ENCODE results near the gene ANKRD13D.
A peak's percentile ranks its signal among the peaks of the same experiment; 100 is the strongest.

The ANKRD13D gene

DNA sequence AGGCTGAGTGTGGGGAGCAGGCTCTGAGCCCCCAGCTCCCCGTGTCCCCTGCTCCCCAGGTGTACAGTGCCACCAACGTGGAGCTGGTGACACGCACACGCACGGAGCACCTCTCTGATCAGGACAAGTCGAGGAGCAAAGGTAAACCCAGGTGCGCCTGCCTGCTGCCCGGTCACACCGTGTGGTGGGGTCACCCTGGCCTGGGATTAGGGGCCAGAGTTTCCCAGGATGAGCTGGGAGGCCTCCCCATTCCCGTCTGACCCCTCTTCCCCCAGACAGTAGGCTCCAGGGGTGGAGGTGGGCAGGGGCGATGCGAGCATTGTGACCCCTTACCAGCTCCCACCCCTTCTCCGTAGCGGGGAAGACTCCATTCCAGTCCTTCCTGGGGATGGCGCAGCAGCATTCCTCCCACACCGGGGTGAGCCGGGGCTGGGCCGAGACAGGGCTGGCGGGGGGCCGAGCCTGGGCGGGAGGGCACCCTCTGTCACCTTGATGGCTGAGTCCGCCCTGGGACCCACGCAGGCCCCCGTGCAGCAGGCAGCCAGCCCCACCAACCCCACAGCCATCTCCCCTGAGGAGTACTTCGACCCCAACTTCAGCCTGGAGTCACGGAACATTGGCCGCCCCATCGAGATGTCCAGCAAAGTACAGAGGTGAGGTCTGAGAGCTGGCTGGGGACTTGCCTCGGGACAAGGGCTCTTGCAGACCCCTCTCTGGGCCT lies 10.5 kb downstream of the ANKRD13D start:
- peaks cover 21% of the 10 kb centered on the region for H3K4me1 Mint-ChIP-seq (ENCODE audit: low read depth)
- H3K27me3 Mint-ChIP-seq: no peaks in the 10 kb centered on the region
- no peak overlapping the region for H3K4me3 Mint-ChIP-seq
- H3K9me3 Mint-ChIP-seq (ENCODE audit: low read depth): no peaks in the 10 kb centered on the region
- H3K36me3 Mint-ChIP-seq: peaks cover 18% of the 10 kb centered on the region
- H3K27ac Mint-ChIP-seq: no peak overlapping the region

DNA sequence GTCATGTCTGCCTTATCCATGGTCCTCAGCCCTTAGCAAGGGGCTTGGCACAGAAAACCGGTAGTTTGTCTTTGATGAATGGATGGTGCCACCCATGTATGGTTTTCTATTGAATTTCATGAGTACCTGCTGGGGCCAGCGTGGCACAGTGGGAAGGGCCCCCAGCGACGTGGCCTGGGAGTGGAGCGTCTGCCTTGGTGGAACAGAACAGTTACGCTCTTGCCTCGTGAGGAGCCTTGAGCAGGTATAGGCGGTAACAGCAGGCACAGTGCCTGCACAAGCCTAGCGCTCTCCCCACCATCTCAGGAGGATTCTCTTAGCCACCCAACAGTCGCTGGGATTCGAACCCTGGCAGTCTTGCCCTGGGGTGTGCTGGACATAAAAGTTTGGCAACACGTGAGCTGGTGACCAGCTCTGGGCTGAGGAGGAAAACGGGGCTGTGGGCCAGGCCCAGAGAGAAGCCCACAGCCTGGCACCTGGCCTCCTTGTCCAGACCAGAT lies 11.2 kb downstream of the ANKRD13D start:
- no peaks in the 10 kb centered on the region for H3K27me3 Mint-ChIP-seq
- H3K9me3 Mint-ChIP-seq (ENCODE audit: low read depth): no peaks in the 10 kb centered on the region
- H3K4me3 Mint-ChIP-seq: no peak overlapping the region
- H3K36me3 Mint-ChIP-seq: peaks cover 18% of the 10 kb centered on the region
- H3K27ac Mint-ChIP-seq: no peak overlapping the region
- peaks cover 22% of the 10 kb centered on the region for H3K4me1 Mint-ChIP-seq (ENCODE audit: low read depth)

DNA sequence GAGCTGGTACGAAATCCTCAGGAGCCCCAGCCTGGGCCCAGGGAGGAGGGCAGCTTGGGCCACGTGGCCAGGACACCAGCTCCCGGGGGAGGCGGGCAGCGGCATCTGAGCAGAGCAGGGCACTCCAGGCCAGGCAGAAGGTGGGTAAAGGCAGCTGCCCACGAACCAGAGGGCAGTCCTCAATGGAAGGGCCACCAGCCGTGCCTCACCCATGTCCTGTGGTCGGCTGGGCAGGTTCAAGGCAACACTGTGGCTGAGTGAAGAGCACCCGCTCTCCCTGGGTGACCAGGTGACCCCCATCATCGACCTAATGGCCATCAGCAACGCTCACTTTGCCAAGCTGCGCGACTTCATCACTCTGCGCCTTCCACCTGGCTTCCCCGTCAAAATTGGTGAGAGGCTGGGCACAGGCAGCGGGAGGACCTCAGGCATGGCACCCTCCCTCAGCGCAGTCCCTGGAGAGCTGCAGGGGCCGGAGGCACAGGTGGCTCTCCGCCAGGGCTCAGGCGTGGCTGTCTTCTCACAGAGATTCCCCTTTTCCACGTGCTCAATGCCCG lies 11.7 kb downstream of the ANKRD13D start:
- no peaks in the 10 kb centered on the region for H3K27me3 Mint-ChIP-seq
- no peak overlapping the region for H3K4me3 Mint-ChIP-seq
- H3K27ac Mint-ChIP-seq: no peak overlapping the region
- peaks cover 15% of the 10 kb centered on the region for H3K36me3 Mint-ChIP-seq
- peaks cover 22% of the 10 kb centered on the region for H3K4me1 Mint-ChIP-seq (ENCODE audit: low read depth)
- H3K9me3 Mint-ChIP-seq (ENCODE audit: low read depth): no peaks in the 10 kb centered on the region

DNA sequence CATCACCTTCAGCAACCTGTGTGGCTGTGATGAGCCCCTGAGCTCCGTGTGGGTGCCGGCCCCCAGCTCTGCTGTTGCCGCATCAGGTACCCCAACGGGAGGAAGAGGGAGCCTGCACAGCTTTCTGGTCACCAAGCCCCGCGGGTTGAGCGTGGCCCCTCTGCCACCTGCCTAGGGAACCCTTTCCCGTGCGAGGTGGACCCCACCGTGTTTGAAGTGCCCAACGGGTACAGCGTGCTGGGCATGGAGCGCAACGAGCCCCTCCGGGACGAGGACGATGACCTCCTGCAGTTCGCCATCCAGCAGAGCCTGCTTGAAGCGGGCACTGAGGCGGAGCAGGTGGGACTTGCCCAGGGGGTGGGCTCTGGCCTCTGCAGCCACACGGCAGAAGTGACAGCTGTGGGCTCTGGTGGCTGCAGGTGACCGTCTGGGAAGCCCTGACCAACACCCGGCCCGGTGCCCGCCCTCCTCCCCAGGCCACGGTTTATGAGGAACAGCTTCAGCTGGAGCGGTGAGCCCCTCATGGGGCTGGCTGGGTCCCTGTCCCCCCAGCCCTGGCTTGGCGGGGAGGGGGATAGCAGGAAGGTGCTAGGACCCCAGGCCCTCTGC lies 12.3 kb downstream of the ANKRD13D start:
- H3K36me3 Mint-ChIP-seq: peaks cover 10% of the 10 kb centered on the region

DNA sequence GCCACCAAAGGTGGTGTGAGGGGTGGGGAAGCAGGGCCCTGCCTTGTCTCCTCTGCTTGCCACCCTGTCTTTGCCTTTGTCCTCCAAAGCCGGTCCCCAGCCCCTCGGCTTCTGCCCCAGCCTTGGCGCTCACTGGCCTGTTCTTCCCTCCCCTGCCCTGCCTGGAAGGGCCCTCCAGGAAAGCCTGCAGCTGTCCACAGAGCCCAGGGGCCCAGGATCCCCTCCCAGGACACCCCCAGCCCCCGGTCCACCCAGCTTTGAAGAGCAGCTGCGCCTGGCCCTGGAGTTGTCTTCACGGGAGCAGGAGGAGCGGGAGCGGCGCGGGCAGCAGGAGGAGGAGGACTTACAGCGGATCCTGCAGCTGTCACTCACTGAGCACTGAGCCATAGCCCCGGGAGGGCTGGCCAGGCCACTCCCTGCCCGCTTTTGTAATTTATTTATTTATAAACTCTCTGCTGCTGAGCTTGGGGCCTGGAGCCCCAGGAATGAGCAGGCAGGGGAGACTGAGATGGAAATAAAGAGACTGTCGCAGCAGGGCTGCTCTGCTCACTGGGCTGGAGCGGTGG lies 12.9 kb downstream of the ANKRD13D start:
- H3K27me3 Mint-ChIP-seq: no peaks in the 10 kb centered on the region
- H3K9me3 Mint-ChIP-seq (ENCODE audit: low read depth): no peaks in the 10 kb centered on the region
- H3K4me3 Mint-ChIP-seq: peak overlapping the region; percentile 38
- H3K36me3 Mint-ChIP-seq: peaks cover 5% of the 10 kb centered on the region
- H3K4me1 Mint-ChIP-seq (ENCODE audit: low read depth): peaks cover 15% of the 10 kb centered on the region
- H3K27ac Mint-ChIP-seq: peak overlapping the region; percentile 34

More for the DNA sequence above, 12.3 kb downstream of the ANKRD13D start:
- Mint-ChIP-seq H3K4me3 (no peak overlapping the region), H3K9me3 (ENCODE audit: low read depth) (no peaks in the 10 kb centered on the region), H3K4me1 (ENCODE audit: low read depth) (peaks cover 17% of the 10 kb centered on the region), H3K27ac (no peak overlapping the region), H3K27me3 (no peaks in the 10 kb centered on the region)

DNA sequence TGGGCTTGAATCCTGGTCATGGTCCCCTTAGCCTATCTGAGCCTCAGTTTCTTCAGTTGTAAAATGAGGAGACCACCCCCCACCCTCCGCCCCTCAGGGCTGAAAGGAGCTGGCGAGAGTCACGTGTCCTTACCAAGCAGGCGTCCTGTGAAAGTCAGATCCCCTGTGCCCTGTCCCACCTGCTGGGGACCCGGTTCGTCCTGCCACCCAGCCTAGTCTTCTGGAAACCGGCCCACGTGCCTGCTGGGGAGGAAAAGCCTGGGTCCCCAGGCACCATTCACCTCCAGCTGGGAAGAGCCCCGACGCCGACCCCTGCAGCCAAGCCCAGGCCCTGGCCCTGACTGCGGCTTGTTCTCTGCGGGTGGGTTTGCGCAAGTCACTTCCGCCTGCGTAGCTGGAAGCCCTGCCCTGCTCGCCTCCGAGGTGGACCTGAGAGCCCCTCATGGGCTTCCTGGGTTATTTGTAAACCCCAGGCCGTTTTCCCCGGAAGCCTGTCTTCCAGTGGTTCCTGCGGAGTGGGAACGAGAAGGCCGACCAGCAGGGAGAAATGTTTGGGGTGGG lies 13.5 kb downstream of the ANKRD13D start:
- Mint-ChIP-seq H3K27ac (peak overlapping the region; percentile 34), H3K9me3 (ENCODE audit: low read depth) (no peaks in the 10 kb centered on the region), H3K4me1 (ENCODE audit: low read depth) (peaks cover 15% of the 10 kb centered on the region), H3K36me3 (peaks cover 4% of the 10 kb centered on the region), H3K4me3 (peak overlapping the region; percentile 38), H3K27me3 (no peaks in the 10 kb centered on the region)

DNA sequence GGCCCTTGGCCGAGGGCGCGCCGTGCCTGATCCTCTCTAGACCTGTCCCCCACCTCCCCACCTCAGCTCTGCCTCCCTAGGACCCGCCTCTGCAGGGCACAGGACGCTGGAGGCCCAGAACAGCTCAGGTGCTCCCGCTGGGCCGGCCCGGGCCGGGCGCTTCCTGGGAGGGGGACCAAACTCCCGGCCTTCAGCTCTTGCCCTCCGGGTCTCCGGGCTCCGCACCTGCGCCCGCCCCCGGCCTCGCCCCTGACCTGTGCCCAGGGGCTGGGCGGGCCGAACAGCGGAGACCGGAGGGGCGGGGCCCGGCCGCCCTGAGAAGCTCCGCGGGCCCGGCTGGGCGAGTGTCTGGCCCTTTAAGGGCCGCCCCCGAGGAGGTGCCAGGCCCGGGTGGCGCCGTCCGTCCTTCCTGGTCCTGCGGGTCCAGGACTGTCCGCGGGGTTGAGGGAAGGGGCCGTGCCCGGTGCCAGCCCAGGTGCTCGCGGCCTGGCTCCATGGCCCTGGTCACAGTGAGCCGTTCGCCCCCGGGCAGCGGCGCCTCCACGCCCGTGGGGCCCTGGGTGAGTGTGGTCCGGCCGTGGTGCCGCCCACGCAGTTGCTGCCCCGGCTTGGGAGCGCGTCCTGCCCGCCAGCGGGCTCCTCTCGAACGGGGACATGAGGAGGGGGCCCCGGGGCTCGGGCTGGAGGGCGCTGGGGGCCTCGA lies 14.2 kb downstream of the ANKRD13D start, which contains the start of gene SSH3:
Gene SSH3, plus strand, starts transcription at position 399 of the 703 bp plus-strand sequence. Its CDS starts 96 bp downstream, at position 495.
- H3K27me3 Mint-ChIP-seq: no peaks in the 10 kb centered on the region
- peaks cover 4% of the 10 kb centered on the region for H3K36me3 Mint-ChIP-seq
- H3K4me1 Mint-ChIP-seq (ENCODE audit: low read depth): peaks cover 13% of the 10 kb centered on the region
- peak within 1 kb of the TSS; percentile 34 for H3K27ac Mint-ChIP-seq
- peak within 1 kb of the TSS; percentile 38 for H3K4me3 Mint-ChIP-seq
- H3K9me3 Mint-ChIP-seq (ENCODE audit: low read depth): no peaks in the 10 kb centered on the region

DNA sequence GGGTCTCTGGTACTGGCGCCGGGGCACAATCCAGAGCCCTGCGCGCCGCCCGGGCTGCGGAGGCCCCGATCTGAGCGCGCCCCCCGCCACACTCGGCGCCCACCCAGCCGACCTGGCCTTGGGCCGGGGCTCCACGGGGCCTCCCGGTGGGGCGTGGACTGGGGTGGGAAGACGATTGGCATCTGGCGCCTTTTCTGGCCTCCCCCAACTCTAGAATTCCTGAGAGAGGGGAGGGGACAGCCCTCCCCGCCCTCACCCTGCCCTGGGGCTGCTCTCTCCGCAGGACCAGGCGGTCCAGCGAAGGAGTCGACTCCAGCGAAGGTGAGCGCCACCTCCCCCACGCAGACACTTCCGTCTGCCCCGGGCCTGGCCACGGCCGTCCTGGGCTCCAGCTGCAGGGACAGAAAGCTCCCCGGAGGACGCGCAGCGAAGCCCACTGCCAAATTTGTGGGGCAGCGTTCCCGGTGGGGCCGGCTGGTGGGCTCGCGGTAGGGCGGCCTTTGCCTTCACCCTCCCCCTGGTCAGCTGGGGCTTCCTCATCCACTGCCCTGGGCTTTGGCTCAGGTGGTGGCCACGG lies 14.8 kb downstream of the ANKRD13D start:
- H3K9me3 Mint-ChIP-seq (ENCODE audit: low read depth): no peaks in the 10 kb centered on the region

DNA sequence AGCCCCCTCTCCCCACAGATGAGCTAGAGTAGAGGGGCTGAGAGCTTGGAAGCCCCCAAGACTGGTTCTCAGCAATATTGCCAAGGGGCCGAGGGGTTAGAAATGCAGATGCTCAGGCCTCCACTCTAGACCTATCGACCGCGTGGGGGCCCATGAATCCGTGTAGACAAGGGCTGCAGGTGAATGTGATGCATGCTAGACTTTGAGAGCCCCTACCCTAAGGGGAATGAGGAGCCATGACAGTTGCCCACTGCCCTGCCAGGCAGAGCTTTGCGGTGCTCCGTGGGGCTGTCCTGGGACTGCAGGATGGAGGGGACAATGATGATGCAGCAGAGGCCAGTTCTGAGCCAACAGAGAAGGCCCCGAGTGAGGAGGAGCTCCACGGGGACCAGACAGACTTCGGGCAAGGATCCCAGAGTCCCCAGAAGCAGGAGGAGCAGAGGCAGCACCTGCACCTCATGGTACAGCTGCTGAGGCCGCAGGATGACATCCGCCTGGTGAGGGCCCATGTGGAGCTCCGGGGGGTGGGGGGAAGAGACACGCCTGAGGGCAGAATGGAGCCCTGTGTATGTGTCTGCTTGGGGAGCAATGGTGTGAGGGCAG lies 15.5 kb downstream of the ANKRD13D start:
- Mint-ChIP-seq H3K27ac (no peak overlapping the region), H3K4me3 (no peak overlapping the region), H3K4me1 (ENCODE audit: low read depth) (peaks cover 9% of the 10 kb centered on the region), H3K27me3 (no peaks in the 10 kb centered on the region), H3K9me3 (ENCODE audit: low read depth) (no peaks in the 10 kb centered on the region), H3K36me3 (no peaks in the 10 kb centered on the region)

More for the DNA sequence above, 14.8 kb downstream of the ANKRD13D start:
- Mint-ChIP-seq H3K4me1 (ENCODE audit: low read depth) (peaks cover 9% of the 10 kb centered on the region), H3K4me3 (no peak overlapping the region), H3K36me3 (no peaks in the 10 kb centered on the region), H3K27me3 (no peaks in the 10 kb centered on the region), H3K27ac (no peak overlapping the region)

DNA sequence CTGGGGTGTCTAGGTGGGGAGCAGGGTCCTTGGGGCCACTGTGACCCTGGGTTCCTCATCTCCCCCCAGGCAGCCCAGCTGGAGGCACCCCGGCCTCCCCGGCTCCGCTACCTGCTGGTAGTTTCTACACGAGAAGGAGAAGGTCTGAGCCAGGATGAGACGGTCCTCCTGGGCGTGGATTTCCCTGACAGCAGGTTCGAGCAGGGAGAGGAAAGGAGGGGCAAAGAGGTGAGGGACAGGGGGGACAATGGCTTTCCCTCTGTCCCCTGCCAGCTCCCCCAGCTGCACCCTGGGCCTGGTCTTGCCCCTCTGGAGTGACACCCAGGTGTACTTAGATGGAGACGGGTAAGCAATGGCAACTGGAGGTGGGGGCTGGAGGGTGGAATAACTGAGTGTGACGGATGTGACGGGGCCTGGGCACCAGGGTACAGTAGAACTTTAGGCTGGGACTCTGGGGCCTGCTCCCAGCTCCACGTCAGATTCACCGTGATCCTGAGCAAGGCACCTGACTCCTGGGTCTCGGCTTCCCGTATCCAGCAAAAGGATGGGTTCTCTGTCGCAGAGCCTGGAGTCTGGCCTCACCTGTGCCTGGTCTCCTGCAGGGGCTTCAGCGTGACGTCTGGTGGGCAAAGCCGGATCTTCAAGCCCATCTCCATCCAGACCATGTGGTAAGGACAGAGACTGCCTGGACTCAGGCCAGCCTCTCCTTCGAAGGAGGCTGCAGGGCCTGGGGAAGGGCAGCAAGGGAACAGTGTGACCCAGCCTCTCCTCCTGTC lies 17.9 kb downstream of the ANKRD13D start:
- H3K36me3 Mint-ChIP-seq: no peaks in the 10 kb centered on the region
- peaks cover 14% of the 10 kb centered on the region for H3K4me1 Mint-ChIP-seq (ENCODE audit: low read depth)
- H3K9me3 Mint-ChIP-seq (ENCODE audit: low read depth): no peaks in the 10 kb centered on the region
- no peak overlapping the region for H3K27ac Mint-ChIP-seq
- H3K4me3 Mint-ChIP-seq: no peak overlapping the region
- H3K27me3 Mint-ChIP-seq: no peaks in the 10 kb centered on the region

DNA sequence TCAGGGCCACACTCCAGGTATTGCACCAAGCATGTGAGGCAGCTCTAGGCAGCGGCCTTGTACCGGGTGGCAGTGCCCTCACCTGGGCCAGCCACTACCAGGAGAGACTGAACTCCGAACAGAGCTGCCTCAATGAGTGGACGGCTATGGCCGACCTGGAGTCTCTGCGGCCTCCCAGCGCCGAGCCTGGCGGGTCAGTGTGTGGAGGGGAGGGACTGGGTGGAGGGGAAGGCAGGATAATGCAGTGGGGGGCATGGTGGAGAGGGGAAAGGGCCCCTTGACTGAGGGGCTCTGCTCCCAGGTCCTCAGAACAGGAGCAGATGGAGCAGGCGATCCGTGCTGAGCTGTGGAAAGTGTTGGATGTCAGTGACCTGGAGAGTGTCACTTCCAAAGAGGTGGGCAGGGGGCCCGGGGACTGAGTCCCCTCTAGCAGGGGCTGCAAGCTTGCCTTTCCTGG lies 18.5 kb downstream of the ANKRD13D start:
- Mint-ChIP-seq H3K4me3 (no peak overlapping the region), H3K27ac (no peak overlapping the region), H3K9me3 (ENCODE audit: low read depth) (no peaks in the 10 kb centered on the region)

DNA sequence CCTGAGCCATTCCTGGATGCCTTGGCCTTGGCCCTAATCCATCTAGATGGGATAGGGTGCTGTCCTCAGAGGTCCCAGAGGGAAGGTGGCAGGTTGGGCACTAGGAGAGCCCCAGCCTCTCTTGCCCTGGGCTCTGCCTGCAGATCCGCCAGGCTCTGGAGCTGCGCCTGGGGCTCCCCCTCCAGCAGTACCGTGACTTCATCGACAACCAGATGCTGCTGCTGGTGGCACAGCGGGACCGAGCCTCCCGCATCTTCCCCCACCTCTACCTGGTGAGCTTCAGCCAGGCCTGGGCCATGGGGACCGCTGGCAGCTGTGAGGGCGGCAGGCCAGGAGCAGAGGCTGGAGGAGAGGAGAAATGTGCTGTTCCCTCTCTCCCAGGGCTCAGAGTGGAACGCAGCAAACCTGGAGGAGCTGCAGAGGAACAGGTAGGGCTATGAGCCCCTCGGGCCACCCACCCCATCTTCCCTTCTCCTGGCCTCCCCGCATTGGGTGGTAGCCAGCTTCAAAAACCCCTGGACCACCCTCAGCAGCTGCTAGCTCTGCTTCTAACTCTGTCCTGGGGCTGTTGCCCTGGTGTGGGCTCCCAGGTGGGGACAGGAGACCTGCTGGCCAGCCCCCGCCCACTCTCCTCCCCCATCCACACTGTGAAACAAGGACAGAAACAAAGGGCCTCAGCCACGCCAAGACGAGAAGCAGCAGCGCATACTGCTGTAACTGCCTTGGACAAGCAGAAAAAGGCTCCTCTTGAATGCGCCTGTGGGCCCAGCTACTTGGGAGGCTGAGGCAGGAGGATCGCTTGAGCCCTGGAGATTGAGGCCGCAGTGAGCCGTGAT lies 19.1 kb downstream of the ANKRD13D start:
- no peaks in the 10 kb centered on the region for H3K9me3 Mint-ChIP-seq (ENCODE audit: low read depth)
- no peak overlapping the region for H3K4me3 Mint-ChIP-seq
- no peaks in the 10 kb centered on the region for H3K27me3 Mint-ChIP-seq
- no peaks in the 10 kb centered on the region for H3K36me3 Mint-ChIP-seq
- peaks cover 25% of the 10 kb centered on the region for H3K4me1 Mint-ChIP-seq (ENCODE audit: low read depth)
- H3K27ac Mint-ChIP-seq: no peak overlapping the region

More for the DNA sequence above, 18.5 kb downstream of the ANKRD13D start:
- Mint-ChIP-seq H3K4me1 (ENCODE audit: low read depth) (peaks cover 19% of the 10 kb centered on the region), H3K27me3 (no peaks in the 10 kb centered on the region), H3K36me3 (no peaks in the 10 kb centered on the region)

Measured in activated naive CD8-positive, alpha-beta T cell (primary cell).